Tibial nerve (tissue), 3 donors: ENCODE measurements around the gene DTX3.

ENCODE experiments used
- CTCF ChIP-seq, 5 experiments: fragments of 200-600 bp in 3 of 5; fragments of 450-650 bp in 2 of 5; sonication (generic) in 3 of 5; IDR thresholded peaks; one replicate each; pipeline ENCODE4 v1.5.1; 2016 to 2019; ENCODE audit warnings: antibody characterized with exemption in 5 of 5, mild to moderate bottlenecking in 3 of 5, moderate library complexity in 2 of 5
- POLR2A ChIP-seq, 2 donors: fragments of 450-650 bp; IDR thresholded peaks; one replicate each; pipeline ENCODE4 v1.6.1; 2017; ENCODE audit warnings: antibody characterized with exemption in 2 of 2, mild to moderate bottlenecking in 2 of 2, moderate library complexity in 2 of 2

GRCh38 chr12:57638096-57638495 is 33.5 kb downstream of the DTX3 start:
- TF ChIP-seq CTCF (IDR thresholded peaks at IDR 0.05), result no peak
- no peak for TF ChIP-seq POLR2A (IDR thresholded peaks at IDR 0.05)
